Measurements from ENCODE around the gene UBAP1.
"Not testable (repeated sequence)": the region's sequence is repeated elsewhere in the genome, so short reads cannot be mapped to it uniquely, and the experiment has no call there.

UBAP1 gene

DNA sequence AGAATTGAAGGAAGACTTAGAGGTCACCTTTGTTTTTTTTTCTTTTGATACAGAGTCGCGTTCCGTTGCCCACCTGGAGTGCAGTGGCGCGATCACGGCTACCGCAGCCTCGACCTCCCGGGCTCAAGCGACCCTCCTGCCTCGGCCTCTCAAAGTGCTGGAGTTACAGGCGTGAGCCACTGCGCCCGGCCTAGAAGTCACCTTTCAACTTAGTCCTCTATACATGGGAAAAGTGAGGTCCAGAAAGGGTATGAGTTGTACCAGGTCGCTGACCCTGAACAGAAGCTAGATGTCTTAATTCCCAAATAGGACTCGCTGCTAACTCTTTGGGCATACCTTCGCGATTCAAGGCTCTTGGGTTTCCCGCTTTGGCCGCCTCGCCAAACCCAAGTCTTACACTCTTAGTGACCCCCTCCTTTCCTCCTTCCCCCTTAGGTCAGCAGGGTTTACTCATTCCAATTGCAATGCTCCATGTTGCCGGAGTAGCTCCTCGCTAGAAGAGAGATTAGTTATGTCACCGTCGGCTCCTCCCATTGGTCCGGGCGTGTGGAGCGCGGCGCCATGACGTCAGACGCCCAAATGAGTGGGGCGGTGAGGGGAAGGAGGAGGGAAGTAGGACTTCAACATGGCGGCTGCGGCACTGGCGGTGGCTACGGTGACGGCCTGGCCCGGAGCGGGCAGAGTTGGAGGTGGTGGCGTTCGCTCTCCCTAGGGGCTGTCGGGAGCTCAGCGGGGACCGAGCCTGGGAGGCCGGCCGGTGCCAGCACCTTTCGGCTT, at the start of gene UBAP1:
TSS of gene UBAP1 (plus strand) at position 608 of the 777 bp plus-strand sequence. CDS start 41,872 bp downstream, outside the sequence.
- ChIA-PET CTCF (interaction anchor here (1.3 kb wide), 1 partner anchor 13 kb away, joined by 3 read pairs; no protein-coding TSS in a partner anchor), POLR2A (interaction anchor here (0.8 to 1.5 kb wide), 21 partner anchors 8 to 199 kb away, joined by 3 to 12 read pairs (median 3); partner anchors contain the start of gene MYORG)
- peak; percentile 95 for DNase-seq (ENCODE audit: extremely low spot score)
- TF ChIP-seq L3MBTL2 (conservative IDR thresholded peaks at IDR 0.05) (peak; percentile 45; the same call in 1 of the 2 replicates), TARDBP (IDR thresholded peaks at IDR 0.05) (no peak), CTBP1 (IDR thresholded peaks at IDR 0.05; ENCODE audit: borderline replicate concordance) (no peak), FOXK2 (IDR thresholded peaks at IDR 0.05) (peak; percentile 65; the same call in 1 of the 2 replicates), NFRKB (IDR thresholded peaks at IDR 0.05) (peak; percentile 80), FOXA1 (IDR thresholded peaks at IDR 0.05) (no peak), ARNT (IDR thresholded peaks at IDR 0.05) (no peak), FOXM1 (IDR thresholded peaks at IDR 0.05; ENCODE audit: borderline replicate concordance) (no peak), ZNF384 (IDR thresholded peaks at IDR 0.05) (no peak), SUZ12 (IDR thresholded peaks at IDR 0.05) (no peak), ELF4 (IDR thresholded peaks at IDR 0.05) (0 out of 2 replicates have a peak, but pooled peaks have one; percentile 34), HDGF (IDR thresholded peaks at IDR 0.05; ENCODE audit: borderline replicate concordance) (no peak), BHLHE40 (IDR thresholded peaks at IDR 0.05; ENCODE audit: borderline replicate concordance) (no peak), SP1 (IDR thresholded peaks at IDR 0.05) (no peak), LEF1 (IDR thresholded peaks at IDR 0.05; ENCODE audit: borderline replicate concordance) (no peak)
- TF ChIP-seq, protein P1, sequence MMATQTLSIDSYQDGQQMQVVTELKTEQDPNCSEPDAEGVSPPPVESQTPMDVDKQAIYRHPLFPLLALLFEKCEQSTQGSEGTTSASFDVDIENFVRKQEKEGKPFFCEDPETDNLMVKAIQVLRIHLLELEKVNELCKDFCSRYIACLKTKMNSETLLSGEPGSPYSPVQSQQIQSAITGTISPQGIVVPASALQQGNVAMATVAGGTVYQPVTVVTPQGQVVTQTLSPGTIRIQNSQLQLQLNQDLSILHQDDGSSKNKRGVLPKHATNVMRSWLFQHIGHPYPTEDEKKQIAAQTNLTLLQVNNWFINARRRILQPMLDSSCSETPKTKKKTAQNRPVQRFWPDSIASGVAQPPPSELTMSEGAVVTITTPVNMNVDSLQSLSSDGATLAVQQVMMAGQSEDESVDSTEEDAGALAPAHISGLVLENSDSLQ (IDR thresholded peaks at IDR 0.05), result peak; percentile 48; the same call in 1 of the 2 replicates

GRCh38 chr9:34131571-34131970, 47.3 kb upstream of the UBAP1 start:
- ChIA-PET POLR2A (no interaction called here), CTCF (no interaction called here)
- no peak for TF ChIP-seq HDGF (IDR thresholded peaks at IDR 0.05; ENCODE audit: borderline replicate concordance)
- TF ChIP-seq SUZ12 (IDR thresholded peaks at IDR 0.05), result no peak
- no peak for TF ChIP-seq LEF1 (IDR thresholded peaks at IDR 0.05; ENCODE audit: borderline replicate concordance)
- TF ChIP-seq NFRKB (IDR thresholded peaks at IDR 0.05), result no peak
- no peak for TF ChIP-seq FOXK2 (IDR thresholded peaks at IDR 0.05)
- TF ChIP-seq, protein P1 (IDR thresholded peaks at IDR 0.05), result no peak
- no peak for TF ChIP-seq CTBP1 (IDR thresholded peaks at IDR 0.05; ENCODE audit: borderline replicate concordance)
- no peak for TF ChIP-seq ELF4 (IDR thresholded peaks at IDR 0.05)
- no peak for TF ChIP-seq BHLHE40 (IDR thresholded peaks at IDR 0.05; ENCODE audit: borderline replicate concordance)
- no peak for TF ChIP-seq L3MBTL2 (conservative IDR thresholded peaks at IDR 0.05)
- no peak for TF ChIP-seq FOXA1 (IDR thresholded peaks at IDR 0.05)
- no peak for TF ChIP-seq TARDBP (IDR thresholded peaks at IDR 0.05)
- no peak for DNase-seq (ENCODE audit: extremely low spot score)

DNA sequence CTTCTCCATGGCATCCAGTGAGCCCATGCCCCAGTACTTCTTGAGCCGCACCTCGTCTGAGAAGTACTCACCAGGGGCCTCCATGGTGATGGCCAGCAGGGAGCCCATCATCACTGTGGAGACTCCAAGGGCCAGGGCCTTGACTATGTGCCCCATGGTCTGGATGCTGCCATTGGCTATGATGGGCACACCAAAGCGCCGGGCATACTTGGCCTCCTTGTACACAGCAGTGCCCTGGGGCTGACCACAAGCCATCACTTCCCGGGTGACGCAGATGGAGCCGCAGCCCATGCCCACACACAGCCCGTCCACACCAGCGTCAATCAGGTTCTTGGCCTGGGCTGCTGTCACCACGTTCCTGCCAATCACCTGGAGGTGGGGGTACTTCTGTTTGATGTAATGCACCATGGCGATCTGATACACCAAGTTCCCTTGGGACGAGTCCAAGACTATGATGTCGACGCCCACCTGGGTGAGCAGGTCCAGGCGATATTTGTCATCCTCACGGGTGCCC, 45.4 kb upstream of the UBAP1 start:
- TF ChIP-seq ELF4 (IDR thresholded peaks at IDR 0.05) (no peak), ZNF384 (IDR thresholded peaks at IDR 0.05) (no peak), SUZ12 (IDR thresholded peaks at IDR 0.05) (no peak), FOXA1 (IDR thresholded peaks at IDR 0.05) (no peak), TARDBP (IDR thresholded peaks at IDR 0.05) (no peak), FOXK2 (IDR thresholded peaks at IDR 0.05) (no peak), BHLHE40 (IDR thresholded peaks at IDR 0.05; ENCODE audit: borderline replicate concordance) (no peak), FOXM1 (IDR thresholded peaks at IDR 0.05; ENCODE audit: borderline replicate concordance) (no peak), SP1 (IDR thresholded peaks at IDR 0.05) (no peak), LEF1 (IDR thresholded peaks at IDR 0.05; ENCODE audit: borderline replicate concordance) (no peak), CTBP1 (IDR thresholded peaks at IDR 0.05; ENCODE audit: borderline replicate concordance) (no peak), NFRKB (IDR thresholded peaks at IDR 0.05) (no peak), ARNT (IDR thresholded peaks at IDR 0.05) (no peak), L3MBTL2 (conservative IDR thresholded peaks at IDR 0.05) (no peak), HDGF (IDR thresholded peaks at IDR 0.05; ENCODE audit: borderline replicate concordance) (no peak)
- TF ChIP-seq, protein P1 (IDR thresholded peaks at IDR 0.05), result no peak
- CTCF ChIA-PET, result no interaction called here
- POLR2A ChIA-PET, result no interaction called here
- no peak for DNase-seq (ENCODE audit: extremely low spot score)

DNA sequence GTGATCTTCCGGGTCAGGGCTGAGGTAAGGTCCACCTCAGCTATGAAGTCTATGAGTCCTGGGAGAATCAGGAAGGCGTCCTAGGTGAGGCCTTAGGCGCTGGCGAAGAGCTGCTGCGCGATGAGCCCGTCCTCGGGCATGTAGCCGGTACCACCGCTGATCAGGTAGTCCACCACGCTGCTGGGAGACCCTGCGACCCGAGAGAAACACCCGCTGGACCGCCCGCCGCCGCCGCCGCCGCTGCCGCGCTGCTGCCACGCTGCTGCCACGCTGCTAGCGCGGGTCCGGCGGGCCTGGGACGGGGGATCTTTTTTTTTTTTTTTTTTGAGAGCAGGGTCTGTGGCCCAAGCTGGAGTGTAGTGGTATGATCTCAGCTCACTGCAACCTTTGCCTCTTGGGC, 44.3 kb upstream of the UBAP1 start:
- no peak for DNase-seq (ENCODE audit: extremely low spot score)
- POLR2A ChIA-PET, result no interaction called here
- TF ChIP-seq FOXM1 (IDR thresholded peaks at IDR 0.05; ENCODE audit: borderline replicate concordance) (no peak), ZNF384 (IDR thresholded peaks at IDR 0.05) (no peak), SUZ12 (IDR thresholded peaks at IDR 0.05) (no peak), FOXA1 (IDR thresholded peaks at IDR 0.05) (no peak), CTBP1 (IDR thresholded peaks at IDR 0.05; ENCODE audit: borderline replicate concordance) (no peak), NFRKB (IDR thresholded peaks at IDR 0.05) (no peak), SP1 (IDR thresholded peaks at IDR 0.05) (no peak), L3MBTL2 (conservative IDR thresholded peaks at IDR 0.05) (no peak), BHLHE40 (IDR thresholded peaks at IDR 0.05; ENCODE audit: borderline replicate concordance) (no peak), HDGF (IDR thresholded peaks at IDR 0.05; ENCODE audit: borderline replicate concordance) (no peak), FOXK2 (IDR thresholded peaks at IDR 0.05) (no peak), LEF1 (IDR thresholded peaks at IDR 0.05; ENCODE audit: borderline replicate concordance) (no peak), ELF4 (IDR thresholded peaks at IDR 0.05) (no peak), ARNT (IDR thresholded peaks at IDR 0.05) (no peak), TARDBP (IDR thresholded peaks at IDR 0.05) (no peak)
- TF ChIP-seq, protein P1 (IDR thresholded peaks at IDR 0.05), result no peak
- CTCF ChIA-PET, result interaction anchor here (0.6 kb wide), 1 partner anchor 75 kb away, joined by 3 read pairs; no protein-coding TSS in a partner anchor

- CTCF ChIA-PET; POLR2A ChIA-PET; DNase-seq (ENCODE audit: extremely low spot score): not testable (repeated sequence)
These were observed 40.2 kb upstream of the UBAP1 start for GRCh38 chr9:34138644-34139043.

Data from HEK293T (cell line).